ENCODE data around the gene THRA.

THRA gene

DNA sequence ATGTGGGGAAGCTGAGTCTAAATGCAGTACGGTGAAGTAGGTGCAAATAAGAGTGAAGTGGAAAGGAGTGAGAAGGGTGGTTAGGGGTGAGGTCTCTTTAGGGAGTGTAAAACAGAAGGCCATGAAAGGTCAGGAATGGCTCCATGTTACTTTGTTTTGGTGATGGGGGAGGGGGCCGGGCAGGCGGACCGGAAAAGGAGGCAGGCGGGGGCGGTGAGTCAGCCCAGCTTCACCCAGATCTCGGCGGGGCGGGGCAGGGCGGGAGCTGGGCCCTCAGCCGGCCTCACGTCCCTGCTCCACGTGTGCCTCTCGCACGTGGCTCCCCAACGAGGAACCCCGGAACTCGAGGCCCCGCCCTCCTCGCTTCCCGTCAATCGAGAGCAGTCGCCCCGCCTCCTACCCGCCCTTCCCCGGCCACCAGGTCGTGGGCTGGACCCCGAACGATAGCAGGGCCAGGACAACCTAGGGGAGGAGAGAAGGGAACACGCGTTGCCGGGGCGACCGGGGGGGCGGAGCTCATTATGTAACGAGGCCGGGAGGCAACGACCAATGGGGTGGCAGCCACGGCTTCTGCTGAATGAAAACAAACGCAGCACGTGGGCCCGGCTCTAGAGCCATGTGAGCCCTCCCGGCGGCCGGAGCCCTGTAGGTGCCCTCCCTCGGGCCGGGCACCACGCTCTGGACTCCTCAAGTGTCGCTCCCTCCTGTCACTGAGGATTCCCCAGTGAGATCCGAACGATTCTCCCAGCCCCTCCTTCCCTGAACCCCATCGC, 36.3 kb downstream of the THRA start:
- DNase-seq (ENCODE audit: low read depth, low spot score), result peak; percentile 88

DNA sequence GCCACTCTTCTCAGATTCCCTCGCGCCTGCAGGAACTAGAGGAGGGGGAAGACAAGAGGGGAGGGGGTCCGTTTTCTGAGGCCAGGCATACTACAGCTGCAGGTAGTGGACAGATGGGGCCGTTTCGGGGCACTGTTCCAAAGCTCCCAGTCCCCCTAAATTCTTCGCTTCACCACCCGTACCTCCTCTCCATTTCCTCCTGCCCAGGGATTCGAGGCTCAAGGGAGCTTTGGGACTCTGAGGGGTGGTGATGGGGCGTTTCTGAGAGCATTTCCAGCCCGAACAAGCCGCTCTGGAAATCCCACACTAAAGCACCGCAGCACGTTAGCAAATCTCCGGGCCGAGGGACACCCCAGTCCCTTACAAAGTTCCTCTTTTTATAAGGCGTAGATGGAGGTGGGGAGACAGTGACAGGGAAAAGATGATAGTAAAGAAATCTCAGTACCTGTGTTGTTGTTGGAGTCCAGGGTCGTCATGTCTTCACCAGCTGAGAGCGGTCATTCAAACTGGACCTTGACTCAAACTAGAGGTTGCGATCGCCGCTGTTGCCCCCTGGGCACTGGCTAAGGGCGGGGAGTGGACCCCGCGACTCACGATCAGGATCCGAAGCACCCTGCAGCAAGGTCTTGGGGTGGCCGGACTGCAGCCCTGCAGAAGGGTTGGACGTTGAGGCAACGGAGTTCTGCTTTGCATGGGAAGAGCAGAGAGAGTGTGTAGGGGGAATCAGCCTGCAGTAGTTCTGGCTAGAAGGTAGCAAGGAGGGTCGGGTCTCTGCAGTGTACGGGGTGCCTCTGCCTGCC, 37.1 kb downstream of the THRA start:
- no peak for DNase-seq (ENCODE audit: low read depth, low spot score)

DNA sequence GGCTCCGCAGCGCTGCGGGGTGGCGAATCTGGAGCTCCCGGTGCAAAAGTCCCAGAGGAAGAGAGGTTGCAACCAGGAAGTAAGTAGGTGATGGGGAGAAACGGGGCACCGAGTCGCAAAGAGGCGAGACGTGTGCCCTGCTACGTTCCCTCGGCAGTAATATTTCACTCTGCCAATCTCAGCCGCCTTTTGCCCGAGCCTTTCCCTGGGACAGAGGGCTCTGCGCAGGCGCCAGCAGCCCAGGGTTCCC, 37.6 kb downstream of the THRA start, which contains the start of gene NR1D1:
Gene NR1D1 (minus strand): TSS at position 171 of the 250 bp plus-strand sequence. CDS start 495 bp downstream, outside the sequence.
- DNase-seq (ENCODE audit: low read depth, low spot score), result no peak

- peak; percentile 85 for DNase-seq (ENCODE audit: low read depth, low spot score)
Observed at GRCh38 chr17:40100669-40101366, 38.1 kb downstream of the THRA start.

GRCh38 chr17:40101367-40102210, 38.8 kb downstream of the THRA start:
- DNase-seq (ENCODE audit: low read depth, low spot score), result no peak

DNA sequence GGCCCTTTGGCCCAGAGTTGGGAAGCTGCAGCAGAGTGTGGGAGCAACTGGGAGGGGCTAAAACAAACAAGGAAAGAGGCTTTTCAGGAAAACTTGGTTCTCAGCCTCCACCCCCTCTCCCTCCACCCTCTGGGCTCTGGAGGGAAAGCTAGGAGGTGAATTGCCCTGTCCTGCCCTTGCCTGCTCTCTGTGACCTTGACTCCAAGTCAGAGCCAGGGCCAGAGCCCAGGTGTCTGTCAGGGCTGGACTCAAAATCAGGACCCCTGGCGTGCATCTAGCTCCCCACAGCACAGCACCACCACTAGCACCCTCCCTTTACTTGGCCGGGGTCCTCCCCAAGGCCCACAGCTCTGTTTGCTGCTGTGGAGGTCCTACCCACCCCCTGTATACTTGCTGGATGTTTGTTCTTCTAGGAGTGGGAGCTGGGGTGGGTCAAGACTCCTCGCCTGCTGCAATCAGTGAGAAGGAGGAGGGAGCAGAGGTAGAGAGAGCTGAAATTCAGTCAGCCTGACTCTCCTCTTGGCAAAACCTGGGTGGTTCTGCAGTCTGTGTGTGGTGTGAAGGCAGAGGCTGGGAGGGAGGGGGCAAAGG, 40.4 kb downstream of the THRA start:
- DNase-seq (ENCODE audit: low read depth, low spot score), result no peak

GRCh38 chr17:40103688-40104087, 40.9 kb downstream of the THRA start:
- no peak for DNase-seq (ENCODE audit: low read depth, low spot score)

DNA sequence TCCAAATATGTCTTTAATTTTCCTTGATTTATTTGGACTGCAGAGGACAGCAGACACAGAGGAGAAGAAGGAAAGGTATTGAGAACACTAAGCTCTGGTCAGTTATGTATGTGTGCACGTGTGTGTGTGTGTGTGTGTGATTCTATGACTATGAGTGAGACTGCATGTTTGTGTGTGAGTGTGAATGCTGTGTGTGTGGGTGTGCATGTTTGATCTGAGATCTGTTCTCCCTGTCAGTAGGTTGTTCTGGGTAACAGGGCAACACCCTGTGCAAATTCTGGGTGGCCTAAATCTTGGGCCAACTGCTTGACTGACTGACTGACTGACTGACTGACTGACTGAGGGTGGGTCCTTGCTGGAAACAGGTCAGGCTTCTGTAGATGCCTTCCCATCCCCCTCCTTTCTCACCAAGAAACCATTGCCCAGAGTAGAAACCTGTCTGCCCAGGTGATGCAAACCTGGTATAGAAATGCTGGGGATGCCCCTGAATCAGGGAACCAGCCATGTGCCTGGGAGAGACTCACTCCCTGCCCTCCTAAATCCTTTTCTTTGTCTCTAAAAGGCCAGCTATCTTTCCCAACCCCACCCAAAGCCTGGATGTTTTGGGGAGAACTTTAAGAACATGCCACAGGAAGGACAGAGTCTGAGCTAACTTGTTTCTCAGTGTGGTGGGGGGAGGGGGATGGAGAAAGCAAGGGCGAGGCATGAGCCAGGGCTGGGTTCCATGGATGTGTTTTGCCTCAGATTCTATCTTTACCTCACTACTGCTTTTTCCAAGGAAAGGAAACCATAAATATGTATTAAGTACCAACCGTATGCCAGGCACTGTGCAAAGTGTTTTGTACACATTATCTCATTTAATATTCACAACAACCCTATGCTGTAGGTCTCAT, 42.1 kb downstream of the THRA start:
- no peak for DNase-seq (ENCODE audit: low read depth, low spot score)

DNA sequence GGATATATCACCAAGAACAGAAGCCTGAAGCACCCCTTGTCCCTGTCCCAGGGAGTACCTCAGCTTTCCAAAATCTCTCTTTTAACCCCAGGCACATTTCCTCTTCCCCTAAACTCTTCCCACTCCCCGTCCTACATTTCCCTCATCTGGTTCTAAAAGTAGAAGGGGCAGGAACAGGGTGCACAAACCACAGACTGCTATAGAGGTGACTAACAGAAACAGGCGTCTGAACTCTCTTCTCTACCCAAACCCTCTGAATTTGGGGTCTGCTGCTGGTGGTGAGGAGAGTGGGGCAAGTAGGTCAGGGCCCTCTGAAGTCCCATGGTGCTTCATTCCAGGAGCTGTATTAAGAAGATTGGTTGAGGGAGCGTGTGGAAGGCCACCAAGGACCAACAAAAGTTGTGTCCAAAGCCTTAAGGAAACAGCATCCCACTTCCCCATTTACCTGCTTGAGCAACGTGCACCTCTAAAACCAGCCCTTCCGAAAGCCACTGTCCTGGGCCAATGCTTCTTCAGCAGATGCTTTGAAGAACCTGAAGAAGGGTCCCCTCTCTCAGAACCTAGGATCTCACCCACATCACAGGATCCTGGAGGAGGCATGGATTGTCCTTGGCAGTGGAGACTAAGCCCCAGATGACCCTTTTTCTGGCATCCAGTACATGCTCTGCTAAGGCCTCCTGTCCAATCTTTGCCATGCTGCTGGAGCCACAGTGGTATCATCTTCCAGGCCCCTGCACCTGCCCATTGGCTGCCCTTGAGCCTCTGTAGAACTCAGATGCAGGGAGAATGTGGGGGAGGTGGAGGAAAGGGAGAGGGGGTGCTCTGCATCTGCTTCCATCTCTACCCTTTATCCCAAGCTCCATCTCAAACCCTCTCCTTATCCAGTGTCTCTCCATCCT, 43.3 kb downstream of the THRA start:
- no peak for DNase-seq (ENCODE audit: low read depth, low spot score)

GRCh38 chr17:40106760-40107521, 44.2 kb downstream of the THRA start:
- no peak for DNase-seq (ENCODE audit: low read depth, low spot score)

DNA sequence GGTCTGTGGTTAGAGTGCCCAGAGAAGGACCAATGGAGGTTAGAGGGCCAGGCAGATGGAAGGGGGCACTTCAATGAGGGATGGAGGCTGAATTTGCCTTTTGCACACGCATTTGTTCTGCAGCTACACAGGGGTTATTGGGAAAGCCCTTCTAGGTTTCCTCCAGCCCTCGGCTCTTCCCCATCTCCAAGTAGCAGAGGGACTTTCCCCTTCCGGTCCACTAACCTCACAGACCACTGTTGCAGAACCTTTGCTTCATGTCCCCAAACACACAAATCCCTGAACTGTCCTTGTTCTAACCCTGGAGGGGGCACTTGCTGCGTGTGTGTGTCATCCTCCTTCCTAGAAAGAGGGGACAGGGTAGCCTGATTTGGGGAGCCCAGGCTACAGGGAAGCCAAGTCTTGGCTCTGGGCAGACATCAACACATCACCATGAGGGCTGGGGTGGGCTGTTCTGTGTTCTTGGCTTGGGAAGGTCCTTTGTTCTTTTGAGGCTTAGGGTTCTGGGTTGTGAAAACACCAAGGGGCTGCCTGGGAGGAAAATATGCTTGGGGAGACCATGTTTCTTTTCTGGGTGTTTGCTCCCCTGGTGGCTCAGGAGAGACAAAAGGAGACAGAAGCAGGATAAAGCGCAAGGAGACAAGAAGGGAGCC, 44.9 kb downstream of the THRA start:
- no peak for DNase-seq (ENCODE audit: low read depth, low spot score)

DNA sequence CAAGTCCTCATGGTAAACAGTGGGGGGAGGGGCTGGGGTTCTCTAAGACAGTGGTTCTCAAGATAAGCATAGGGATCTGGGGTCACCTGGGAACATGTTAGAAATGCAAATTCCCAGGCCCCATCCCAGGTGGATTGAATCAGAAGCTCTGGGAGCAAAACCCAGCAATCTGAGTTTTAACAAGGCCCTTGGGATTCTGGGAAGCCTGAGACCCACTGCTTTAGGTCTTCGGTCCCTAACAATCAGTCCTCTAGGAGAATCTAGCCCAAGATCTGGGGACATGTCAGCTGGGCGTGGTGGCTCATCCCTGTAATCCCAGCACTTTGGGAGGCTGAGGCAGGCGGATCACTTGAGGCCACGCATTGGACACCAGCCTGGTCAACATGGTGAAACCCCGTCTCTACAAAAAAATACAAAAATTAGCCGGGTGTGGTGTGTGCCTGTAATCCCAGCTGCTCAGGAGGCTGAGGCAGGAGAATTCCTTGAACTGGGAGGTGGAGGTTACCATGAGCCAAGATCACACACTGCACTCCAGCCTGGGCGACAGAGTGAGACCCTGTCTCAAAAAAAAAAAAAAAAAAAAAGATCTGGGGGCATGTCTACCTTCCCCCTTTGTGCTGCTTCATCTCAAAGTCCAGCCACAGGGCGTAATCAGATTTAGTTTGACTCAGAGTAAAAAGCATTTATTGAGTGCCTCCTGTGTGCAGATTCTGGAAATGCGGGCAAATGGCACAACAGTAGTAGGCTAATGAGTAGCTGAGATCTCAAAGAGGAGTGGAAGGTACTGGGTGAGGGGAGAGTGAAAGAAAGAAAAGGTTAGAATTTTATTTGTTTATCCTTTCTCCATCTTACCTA, 46.4 kb downstream of the THRA start:
- no peak for DNase-seq (ENCODE audit: low read depth, low spot score)

DNA sequence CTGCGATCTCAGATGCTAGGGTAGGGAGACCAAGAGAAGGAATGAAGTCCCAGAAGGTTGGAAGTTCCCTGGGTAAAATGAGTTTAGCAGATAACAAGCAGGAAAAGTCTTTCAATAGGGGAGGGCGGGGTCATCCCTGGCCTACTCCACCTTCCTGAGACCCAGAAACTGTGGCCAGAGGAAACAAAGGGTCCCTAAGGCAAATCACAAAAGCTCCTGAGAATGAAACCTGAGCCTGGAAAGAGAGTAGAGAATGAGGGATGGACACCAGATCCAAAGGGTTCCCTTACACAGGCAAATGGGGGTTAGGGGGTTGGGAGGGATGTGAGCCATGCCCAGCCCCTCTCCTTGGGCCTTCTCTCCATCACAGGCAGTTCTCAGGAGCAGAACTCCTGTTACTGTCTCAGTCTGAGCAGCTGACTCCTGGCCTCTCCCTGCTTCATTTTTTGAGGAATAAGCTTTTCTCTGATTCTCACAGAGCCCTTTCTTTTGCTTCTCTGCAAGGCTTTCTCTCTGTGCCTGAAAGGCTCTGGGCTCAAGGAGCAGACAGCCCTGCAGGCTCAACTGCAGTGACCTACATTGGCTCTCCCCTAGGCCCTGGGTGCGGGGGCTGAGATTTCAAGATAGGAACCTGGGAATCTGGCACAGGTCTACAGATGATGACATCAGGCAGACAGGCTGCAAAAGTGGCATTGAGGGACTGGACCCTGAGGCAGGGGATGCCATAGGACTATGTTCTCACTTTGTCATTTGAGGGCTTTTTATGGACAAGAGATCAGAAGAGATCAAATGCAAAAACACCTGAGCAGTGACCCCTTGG, 47.5 kb downstream of the THRA start:
- no peak for DNase-seq (ENCODE audit: low read depth, low spot score)

GRCh38 chr17:40111221-40112128, 48.7 kb downstream of the THRA start:
- DNase-seq (ENCODE audit: low read depth, low spot score), result no peak

- DNase-seq (ENCODE audit: low read depth, low spot score), result no peak
Observed at GRCh38 chr17:40112191-40112711, 49.5 kb downstream of the THRA start.
